AG09309 (cell line): Measurements from ENCODE around the gene GPR137C.
A peak's percentile ranks its signal among the peaks of the same experiment; 100 is the strongest.

Source experiments
- DNase-seq: peaks from one replicate; pipeline ENCODE4 v3.0.0-alpha.2; 2010; ENCODE audit warnings: low read depth
- H3K4me3 ChIP-seq: 2 replicates; pipeline ENCODE4 v1.5.1; 2011; ENCODE audit warnings: mild to moderate bottlenecking, low read depth, low read length, moderate library complexity; ENCODE audit not compliant: control insufficient read depth
- CTCF ChIP-seq: IDR thresholded peaks from 2 replicates; pipeline ENCODE4 v1.5.1; 2011; ENCODE audit warnings: mild to moderate bottlenecking, low read depth, low read length, inconsistent platforms; ENCODE audit not compliant: insufficient read depth, control insufficient read depth; ENCODE audit errors: missing control alignments

GPR137C gene

GRCh38 chr14:52650774-52651173, 98.1 kb downstream of the GPR137C start:
- DNase-seq, result no peak
- TF ChIP-seq CTCF, result peak; percentile 9
- H3K4me3 ChIP-seq, result no peak overlapping the region

GRCh38 chr14:52656905-52657304, 104.3 kb downstream of the GPR137C start:
- DNase-seq, result no peak
- TF ChIP-seq CTCF, result no peak
- H3K4me3 ChIP-seq, result no peak overlapping the region

DNA sequence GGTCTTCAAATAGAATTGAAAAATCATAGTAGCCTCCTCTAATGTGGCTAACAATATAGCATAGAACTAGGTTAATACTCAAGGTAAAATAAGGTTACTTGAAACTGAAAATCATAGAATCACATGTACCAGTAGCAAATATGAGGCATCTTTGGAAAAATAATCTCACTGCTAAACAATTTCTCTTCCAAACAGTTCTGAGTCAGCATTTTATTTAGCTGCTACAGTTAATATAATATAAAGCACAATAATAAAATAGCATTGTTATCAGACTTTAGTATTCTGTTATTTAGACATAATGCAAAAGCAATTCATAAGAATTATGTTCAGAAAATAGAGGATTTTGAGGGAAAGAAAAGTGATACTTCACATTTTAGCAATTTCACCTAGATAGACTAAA, 107.7 kb downstream of the GPR137C start:
- no peak for TF ChIP-seq CTCF
- H3K4me3 ChIP-seq, result no peak overlapping the region
- no peak for DNase-seq

- no peak for TF ChIP-seq CTCF
- no peak overlapping the region for H3K4me3 ChIP-seq
- no peak for DNase-seq
These were observed 108.2 kb downstream of the GPR137C start for GRCh38 chr14:52660832-52661231.

DNA sequence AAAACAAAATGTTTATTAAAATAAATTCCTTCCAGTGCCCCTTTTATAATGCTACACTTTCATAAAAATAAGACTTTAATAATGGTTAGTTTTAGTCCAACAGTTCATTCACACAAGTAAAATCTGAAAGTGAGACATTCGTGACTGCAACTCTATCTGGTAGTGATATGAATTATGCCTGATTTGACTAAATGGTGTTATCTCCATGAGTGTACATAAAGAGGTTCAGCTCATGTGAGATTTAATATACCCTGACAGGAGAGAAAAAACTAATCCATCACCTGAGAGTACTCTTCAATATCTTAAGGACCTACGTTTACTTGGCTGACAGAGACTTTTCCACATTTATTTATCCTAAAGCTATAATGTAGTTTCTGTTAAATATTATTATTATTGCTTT, 108.7 kb downstream of the GPR137C start:
- no peak for TF ChIP-seq CTCF
- no peak for DNase-seq
- no peak overlapping the region for H3K4me3 ChIP-seq

GRCh38 chr14:52663850-52664249, 111.2 kb downstream of the GPR137C start:
- no peak for DNase-seq
- H3K4me3 ChIP-seq, result no peak overlapping the region
- TF ChIP-seq CTCF, result no peak

DNA sequence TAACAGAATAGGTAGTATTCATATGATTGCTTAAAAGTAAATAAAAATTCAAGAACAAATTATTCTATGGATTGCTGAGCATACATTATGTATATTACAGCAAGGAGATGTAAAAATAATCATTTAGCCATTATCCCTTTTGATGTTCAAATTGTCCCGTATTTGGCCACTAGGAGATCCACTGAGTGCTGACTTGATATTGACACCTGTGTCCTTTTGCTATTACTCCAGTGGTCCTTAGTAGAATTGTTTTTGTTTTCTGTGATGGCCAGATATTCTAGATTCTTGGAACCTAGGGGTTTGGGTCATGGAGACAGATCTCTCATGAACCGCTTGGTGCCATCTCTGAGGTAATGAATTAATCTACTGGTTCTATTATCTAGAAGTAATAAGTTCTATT, 126.0 kb downstream of the GPR137C start:
- TF ChIP-seq CTCF, result peak; percentile 27
- no peak for DNase-seq
- no peak overlapping the region for H3K4me3 ChIP-seq
